GM19193 (cell line): ENCODE data around the gene RAB1B.

Experiments used
- POLR2A ChIP-seq: IDR thresholded peaks from 4 replicates; pipeline ENCODE4 v1.6.1; 2011; ENCODE audit not compliant: insufficient read depth, insufficient read length; ENCODE audit errors: extremely low read depth

RAB1B gene

DNA sequence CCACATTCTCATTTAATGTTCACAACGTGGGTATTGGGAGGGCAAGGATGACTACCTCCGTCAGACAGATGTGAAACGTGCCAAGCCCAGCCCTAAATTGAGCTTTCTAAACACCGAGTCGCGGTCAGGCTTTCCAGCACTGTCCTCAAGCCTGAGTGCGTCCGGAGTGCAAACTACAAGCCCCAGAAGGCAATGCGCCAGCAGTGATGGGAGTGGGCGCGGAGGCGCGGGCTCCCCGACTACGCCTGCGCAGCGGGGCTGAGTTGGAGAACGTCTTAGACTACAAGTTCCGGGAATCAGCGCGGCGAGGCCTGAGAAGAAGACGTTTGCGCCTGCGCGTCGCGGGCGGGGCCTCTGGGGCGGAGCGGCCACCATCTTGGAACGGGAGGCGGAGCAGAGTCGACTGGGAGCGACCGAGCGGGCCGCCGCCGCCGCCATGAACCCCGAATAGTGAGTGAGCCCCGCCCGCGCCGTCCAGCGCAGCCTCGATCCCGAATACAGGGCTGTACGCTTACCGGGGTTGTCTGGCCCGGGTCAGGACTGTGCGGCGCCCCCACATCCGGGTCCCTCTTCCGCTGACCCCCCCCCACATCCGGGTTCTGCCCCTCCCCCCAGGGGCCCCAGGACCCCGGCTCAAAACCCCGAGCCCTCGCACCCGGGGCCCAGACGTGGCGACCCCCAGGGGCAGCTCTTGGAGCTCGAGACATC is at the start of gene RAB1B:
Gene RAB1B, plus strand, starts transcription at position 396 of the 708 bp plus-strand sequence. Its CDS starts 41 bp downstream, at position 437.
- peak; percentile 75 for TF ChIP-seq POLR2A

DNA sequence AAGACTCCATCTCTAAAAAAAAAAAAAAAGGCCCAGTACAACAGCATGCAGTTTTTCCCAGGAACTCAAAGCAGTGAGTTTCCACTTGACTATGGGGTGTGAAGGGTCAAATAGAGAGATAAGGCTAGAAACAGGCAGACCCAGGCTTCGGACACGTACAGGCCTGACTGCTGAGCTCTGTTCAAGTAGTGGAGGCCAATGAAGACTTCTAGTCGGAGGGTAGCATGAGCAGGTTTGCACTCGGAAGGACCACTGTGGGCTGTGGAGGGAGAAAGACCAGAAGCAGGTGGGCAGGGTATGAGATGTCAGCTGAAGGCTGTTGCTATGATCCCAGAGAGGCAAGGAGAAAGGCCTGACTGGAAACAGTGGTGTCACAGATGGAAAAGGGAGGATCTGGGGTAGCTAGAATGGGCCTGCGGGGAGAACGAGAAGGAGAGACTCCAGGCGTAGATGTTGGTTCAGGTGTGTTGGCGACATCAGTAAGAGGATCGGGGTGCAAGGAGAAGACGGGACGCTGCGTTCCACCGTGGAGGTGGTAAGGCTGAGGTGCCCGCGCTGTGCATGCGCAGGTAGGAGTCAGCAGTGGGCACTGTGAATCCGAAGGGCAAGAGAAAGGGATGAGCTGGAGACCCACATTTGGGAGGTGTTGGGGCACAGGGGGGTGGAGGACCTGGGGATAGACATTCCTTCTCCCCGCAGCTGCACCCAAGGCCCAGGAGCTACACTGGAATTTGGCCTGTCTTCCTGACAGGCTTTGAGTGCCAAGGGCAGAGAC is 49.4 kb upstream of the RAB1B start:
- TF ChIP-seq POLR2A: no peak

DNA sequence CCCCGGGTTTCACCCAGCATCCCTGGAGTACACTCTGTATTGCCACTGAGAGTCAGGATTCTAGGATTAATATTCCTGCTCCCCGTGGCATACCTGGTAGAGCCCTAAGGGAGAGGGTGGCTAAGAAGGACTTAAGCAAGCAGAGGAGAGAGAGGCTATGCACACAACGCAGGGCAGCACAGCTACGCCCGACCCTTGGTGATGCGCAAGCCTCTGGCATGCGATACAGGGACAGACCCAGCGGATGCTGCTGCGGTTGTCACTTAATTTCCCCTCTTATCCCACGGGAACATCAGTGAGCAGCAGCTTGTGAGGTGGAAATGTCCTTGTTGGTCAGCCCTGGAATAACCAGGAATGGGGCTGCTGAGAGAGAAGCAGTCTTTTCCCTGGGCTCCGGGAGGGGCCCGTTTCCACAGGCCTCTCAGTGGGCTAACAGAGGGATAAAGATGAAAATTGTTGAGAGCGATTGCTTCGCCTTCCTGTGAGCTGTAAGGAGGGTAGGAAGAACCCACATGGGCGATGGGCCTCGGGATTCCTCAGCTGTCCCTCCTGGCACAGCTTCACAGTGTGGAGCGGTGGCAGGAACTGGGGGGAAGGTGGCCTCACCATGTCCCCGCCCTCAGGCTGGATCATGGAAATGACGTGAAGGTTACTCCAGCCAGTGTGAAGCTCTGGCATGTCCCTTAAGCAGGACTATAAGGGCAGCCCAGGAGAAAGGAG is 48.4 kb upstream of the RAB1B start:
- no peak for TF ChIP-seq POLR2A

DNA sequence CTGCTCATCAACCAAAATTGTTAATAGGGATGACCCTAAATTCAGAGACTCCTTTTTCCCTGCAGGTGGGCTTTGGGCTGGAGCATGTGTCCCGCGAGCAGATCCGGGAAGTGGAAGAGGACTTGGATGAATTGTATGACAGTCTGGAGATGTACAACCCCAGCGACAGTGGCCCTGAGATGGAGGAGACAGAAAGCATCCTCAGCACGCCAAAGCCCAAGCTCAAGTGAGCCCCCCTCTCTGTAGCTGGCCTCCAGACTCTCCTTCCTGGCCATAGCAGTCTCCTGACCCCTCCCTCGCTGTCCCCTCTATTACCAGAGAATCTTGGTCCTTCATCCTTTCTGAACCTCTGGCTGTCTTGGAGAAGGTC is 47.9 kb upstream of the RAB1B start:
- TF ChIP-seq POLR2A: no peak

DNA sequence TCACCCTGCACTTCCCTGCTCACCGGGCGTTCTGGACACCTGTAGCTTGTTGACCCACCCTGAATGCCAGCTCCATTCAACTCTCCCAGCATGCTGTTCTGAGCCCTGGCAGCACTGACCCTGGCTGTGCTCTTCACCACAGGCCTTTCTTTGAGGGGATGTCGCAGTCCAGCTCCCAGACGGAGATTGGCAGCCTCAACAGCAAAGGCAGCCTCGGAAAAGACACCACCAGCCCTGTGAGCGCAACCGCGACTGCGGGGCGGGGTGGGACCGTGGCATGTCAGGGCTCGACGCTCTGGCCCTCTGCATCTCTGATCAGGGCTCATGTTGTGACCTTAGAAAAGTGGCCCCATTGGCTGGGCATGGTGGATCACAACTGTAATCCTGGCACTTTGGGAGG is 47.4 kb upstream of the RAB1B start:
- TF ChIP-seq POLR2A: no peak

DNA sequence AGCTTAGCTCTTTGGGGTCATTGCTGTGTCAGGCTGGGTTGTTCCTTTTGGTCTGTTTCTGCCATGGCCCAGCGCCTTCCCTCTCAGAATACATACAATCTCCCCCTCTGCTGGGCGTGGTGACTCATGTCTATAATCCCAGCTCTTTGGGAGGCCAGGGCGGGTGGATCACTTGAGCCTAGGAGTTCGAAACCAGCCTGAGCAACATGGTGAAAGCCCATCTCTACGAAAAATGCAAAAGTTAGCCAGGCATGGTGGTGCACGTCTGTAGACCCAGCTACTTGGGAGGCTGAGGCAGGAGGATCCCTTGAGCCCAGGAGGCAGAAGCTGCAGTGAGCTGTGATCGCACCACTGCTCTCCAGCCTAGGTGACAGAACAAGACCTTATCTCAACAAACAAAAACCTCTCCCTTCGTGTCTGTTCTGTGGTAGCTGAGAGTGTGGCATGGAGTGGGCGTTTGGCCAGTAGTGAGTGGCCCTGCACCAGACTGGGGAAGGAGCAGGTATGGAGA is 46.7 kb upstream of the RAB1B start:
- no peak for TF ChIP-seq POLR2A

DNA sequence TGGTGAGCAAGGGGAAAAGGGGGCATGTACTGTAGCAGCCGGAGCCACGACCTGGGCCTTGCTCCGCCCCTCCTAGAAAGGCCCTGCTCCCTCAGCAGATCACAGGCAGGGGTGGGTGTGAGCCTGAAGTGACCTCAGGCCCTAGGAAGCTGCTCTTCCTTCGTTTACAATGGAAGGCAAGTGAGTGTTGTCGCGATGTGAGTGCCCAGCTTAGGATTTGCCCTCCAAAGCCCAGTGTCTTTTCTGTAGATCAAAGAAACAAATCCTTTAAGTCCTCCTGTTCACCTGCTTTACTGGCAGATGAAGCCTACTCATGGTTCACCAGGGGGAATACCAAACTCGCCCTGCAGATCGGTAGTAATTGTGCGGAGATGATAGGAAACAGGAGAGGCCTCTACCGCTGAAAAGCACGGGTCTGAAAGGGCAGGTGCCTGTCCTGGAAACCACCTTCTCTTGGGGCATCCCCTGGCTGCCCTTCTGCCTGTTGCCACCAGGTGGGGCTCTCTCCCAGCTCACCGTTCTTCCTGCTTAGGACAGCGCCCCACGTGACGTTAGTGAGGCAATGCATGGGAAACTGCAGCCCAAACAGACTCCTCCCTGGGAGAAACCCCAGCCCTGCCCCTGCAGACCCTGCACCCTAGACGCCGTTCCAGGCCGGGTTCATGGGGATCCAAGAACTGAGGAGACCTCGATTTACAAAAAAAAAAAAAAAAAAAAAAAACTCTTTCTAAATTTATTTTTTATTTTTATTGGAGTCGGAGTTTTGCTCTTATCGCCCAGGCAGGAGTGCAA is 45.9 kb upstream of the RAB1B start:
- TF ChIP-seq POLR2A: no peak

DNA sequence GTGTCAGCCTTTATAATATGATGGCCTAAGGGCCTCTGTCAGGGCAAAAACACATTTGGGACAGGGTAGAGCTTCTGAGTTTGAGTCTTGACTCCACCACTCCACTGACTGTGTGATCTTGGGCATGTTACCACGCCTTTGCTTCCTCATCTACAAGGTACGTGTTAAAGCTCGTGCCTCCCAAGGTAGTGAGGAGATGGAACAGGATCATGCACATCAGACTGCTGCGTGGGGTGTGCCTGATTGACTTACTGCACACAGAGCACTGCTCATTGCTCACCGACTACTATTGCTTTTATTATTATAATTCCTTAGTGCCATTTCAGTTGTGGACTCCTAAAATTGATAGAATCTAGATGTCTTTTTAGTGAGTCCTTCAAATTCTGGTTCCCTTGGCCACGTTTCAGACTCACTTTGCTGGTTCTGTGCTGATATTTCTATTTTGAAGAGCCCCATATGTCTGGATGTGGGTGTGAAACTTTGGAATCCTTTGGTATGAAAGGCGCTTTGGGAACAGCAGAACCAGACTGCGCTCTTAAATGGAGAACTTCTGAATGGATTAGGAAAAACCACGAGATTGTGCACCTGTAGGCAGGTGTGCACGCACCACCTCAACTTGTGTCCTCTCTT is 44.1 kb upstream of the RAB1B start:
- no peak for TF ChIP-seq POLR2A

DNA sequence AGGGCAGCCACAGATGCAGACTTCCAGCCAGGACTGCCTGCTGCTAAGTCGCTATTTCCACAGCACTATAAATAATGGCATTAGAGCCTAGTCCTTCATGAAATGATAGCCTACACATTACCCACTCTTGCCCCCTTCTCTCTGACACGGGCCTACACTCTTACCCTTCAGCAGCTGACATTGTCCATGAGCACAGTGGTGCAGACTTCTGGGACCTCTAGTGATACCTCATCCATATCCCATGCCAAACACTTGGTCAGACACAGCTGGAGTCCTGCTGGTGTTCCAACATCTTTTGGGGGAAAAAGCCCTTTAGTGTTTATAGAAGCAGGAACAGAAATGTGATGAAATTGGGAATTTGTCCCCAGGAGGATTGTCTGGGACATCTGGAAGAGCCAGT is 43.4 kb upstream of the RAB1B start:
- no peak for TF ChIP-seq POLR2A

DNA sequence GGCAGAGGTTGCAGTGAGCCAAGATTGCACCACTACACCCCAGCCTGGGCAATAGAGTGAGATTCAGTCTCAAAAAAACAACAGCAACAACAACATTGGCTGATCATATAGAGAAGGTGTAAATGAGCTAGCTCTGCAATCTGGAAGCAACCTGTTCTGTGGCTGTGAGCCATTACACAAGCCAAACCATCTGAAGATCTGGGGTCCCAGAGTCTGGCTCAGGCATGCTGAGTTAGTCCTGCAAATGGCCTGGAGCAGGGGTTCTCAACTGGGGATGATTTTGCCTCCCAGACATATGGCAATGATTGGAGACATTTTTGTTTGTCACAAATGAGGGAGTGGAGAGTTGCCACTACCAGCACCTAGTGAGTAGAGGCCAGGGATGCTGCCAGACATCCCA is 42.3 kb upstream of the RAB1B start:
- TF ChIP-seq POLR2A: no peak

DNA sequence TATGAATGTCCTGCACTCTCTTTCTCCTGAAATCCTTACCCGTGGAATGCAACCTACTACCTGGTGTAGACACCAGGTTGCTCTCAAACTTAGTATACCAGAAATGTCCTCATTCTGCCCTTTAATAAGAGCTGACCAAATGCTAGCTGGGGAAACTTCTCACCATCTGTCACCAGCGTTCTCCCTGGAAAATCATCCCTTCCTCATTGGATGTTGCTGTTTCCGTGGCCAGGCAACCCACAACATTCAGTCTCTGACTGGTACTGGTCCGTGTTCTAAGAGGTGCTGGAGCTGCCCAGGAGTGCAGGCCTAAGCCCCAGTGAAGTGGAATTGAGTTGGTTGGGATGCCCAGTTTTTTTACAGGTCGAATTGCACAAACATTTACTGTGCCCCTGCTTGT is 40.7 kb upstream of the RAB1B start:
- no peak for TF ChIP-seq POLR2A

DNA sequence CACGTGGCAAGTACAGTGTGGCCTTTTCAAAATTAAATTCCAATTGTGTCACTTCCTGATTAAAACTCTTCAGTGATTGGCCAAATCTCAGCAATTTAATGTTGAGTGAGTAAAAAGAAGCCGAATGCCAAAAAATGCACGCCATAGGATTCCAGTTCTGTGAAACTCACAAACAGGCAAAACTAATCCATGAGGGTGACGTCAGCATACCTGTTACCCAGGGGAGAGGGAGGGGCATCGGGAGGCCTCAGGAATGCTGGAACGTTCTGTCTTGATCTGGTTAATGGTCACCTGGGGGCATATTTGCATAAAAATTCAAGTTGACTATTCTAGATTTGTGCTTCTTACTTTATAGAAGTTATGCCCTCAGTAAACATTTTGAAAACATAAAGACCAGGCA is 39.9 kb upstream of the RAB1B start:
- TF ChIP-seq POLR2A: no peak

DNA sequence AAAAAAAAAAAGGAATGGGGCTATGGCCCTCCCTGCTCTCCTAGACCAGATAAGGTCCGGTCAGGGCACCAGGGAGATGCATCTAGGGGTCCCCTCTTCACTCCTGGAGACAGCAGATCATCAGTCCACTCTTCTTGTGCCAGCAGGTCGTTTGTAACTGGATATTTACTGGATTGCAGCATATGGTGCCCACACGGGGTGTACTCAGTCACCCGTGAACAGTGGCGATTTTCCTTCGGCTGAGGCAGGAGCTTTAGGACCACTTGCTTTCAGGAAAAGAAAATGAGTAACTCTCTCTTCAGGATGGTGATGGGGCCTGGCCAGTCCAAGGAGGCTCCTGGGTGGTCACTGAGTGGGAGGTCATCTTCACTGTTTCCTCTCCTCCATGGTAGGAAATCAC is 38.3 kb upstream of the RAB1B start:
- TF ChIP-seq POLR2A: no peak

DNA sequence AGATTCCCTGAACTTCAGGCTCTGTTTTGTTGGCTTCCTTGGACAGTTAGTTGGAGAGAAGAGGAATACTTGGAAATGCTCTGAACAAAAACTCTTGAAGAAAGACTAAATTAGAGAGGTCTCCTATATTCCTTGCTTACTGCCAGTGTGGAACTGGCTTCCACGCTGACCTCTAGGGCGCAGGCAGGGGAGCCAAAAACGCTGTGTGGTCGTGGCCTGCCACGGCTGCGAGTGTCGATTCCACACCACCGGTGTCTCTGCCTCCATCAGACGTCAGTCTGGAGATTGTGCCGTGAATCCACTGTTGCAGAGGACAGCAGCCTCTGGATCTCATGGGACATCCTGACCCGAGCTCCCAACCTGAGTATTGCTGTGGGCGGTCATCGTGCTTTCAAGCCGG is 37.5 kb upstream of the RAB1B start:
- no peak for TF ChIP-seq POLR2A
